Kasumi-1 (cell line): ENCODE data around the gene GRK5.
A peak's percentile ranks its signal among the peaks of the same experiment; 100 is the strongest.

Source experiments
- DNase-seq, 2 experiments: peaks; one replicate each; lab custom pipeline; 2025; lab: John Stamatoyannopoulos, UW

Gene GRK5

GRCh38 chr10:119378737-119379067 lies 171.3 kb downstream of the GRK5 start:
- no peak for DNase-seq

GRCh38 chr10:119379466-119380071 lies 172.2 kb downstream of the GRK5 start:
- DNase-seq: peak; percentile 29 to 33

- peak; percentile 88 to 92 for DNase-seq
These were observed 175.9 kb downstream of the GRK5 start for GRCh38 chr10:119383174-119383856.

GRCh38 chr10:119384127-119384526 lies 176.8 kb downstream of the GRK5 start:
- DNase-seq: no peak

GRCh38 chr10:119386666-119387065 lies 179.3 kb downstream of the GRK5 start:
- no peak for DNase-seq

GRCh38 chr10:119388849-119389345 lies 181.5 kb downstream of the GRK5 start:
- no peak for DNase-seq

GRCh38 chr10:119391440-119392251 lies 184.3 kb downstream of the GRK5 start:
- no peak for DNase-seq

- no peak for DNase-seq
These were observed 185.6 kb downstream of the GRK5 start for GRCh38 chr10:119393019-119393418.

- no peak for DNase-seq
These were observed 186.1 kb downstream of the GRK5 start for GRCh38 chr10:119393421-119393820.

- DNase-seq: no peak
These were observed 186.5 kb downstream of the GRK5 start for GRCh38 chr10:119393845-119394244.

GRCh38 chr10:119394657-119395279 lies 187.4 kb downstream of the GRK5 start:
- DNase-seq: no peak

GRCh38 chr10:119395280-119396007 lies 188.1 kb downstream of the GRK5 start:
- DNase-seq: peak; percentile 83 to 87

- DNase-seq: no peak
These were observed 188.8 kb downstream of the GRK5 start for GRCh38 chr10:119396008-119396708.

GRCh38 chr10:119396709-119397071 lies 189.3 kb downstream of the GRK5 start:
- no peak for DNase-seq

GRCh38 chr10:119397416-119397815 lies 190.0 kb downstream of the GRK5 start:
- no peak for DNase-seq

GRCh38 chr10:119398996-119399395 lies 191.6 kb downstream of the GRK5 start:
- DNase-seq: no peak

GRCh38 chr10:119399466-119399865 lies 192.1 kb downstream of the GRK5 start:
- no peak for DNase-seq

- peak in 1 of 2 experiments; percentile 27 for DNase-seq
These were observed 194.5 kb downstream of the GRK5 start for GRCh38 chr10:119401671-119402395.

GRCh38 chr10:119403921-119404320 lies 196.6 kb downstream of the GRK5 start:
- DNase-seq: peak; percentile 49 to 68

GRCh38 chr10:119404719-119405519 lies 197.5 kb downstream of the GRK5 start:
- peak; percentile 75 for DNase-seq
